GM21367 (cell line): ENCODE results near the gene CCDC102A.

Source experiments
- ATAC-seq: cut with Tn5 transposase; IDR thresholded peaks from one replicate; pipeline ENCODE4 v1.9.1; 2021; ENCODE audit not compliant: unreplicated experiment

Gene CCDC102A

DNA sequence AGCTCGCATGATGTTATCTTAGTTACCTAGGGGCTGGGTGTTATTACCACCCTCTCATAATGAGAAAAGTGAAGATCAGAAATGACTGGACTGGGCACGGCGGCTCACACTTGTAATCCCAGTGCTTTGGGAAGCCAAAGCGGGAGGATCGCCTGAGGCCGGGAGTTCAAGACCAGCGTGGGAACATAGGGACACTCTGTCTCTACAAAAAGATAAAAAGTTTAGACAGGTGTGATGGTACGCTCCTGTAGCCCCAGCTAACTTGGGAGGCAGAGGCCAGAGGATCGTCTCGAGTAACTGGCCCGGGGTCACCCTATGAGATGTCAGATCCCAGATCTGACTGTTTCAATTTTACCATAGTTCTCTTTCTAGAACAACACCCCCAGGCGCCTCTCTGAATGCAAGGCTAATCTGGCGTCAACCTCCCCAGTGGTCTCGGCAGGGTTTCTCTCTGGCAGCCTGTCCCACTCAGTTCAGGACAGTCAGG is 1.9 kb upstream of the CCDC102A start:
- ATAC-seq, result no peak

DNA sequence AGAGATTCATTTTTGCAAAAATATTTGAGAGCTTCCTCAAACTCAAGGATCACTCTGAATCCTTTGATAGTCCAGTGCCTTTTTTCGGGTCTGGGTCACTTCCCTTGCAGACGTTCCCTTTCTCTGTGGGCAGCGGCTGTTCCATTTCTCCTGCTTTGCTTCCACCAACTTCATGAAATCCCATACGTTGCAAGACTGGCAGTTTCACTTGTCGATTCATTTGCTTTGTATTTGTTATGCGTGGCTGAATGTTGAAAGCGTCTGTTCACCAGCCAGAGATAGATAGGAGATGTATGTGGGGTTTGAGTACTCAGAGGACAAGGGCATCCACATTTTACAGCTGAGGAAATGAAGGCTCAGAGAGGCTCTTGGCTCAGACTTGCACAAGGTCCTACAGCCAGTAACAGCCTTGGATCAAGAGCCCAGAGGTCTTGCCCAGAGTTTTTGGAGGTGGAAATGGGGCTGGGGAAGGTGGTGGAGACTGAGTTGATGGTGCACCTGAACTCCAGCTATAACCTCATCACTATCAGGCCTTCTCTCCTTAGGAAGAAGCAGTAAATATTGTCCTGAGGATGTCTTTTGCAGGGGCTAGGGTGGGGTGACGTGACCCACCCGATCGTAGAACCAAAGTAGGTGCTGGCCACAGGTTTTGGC is 1.3 kb upstream of the CCDC102A start:
- ATAC-seq, result no peak

DNA sequence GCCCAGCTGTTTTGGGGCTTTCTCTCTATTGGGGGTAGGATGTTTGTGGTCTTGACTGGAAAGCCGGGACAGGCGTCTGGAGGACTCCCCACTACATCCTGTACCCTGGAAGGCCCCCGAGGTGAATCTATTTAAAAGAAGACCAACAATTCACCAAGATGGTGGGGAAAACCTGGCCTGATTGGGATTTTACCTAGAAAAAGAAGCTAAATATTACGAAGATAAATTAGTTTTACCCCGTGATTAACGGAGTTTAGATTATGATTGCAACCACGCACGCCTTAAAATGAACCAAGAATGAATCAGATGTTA is 779 bp upstream of the CCDC102A start:
- ATAC-seq, result no peak

DNA sequence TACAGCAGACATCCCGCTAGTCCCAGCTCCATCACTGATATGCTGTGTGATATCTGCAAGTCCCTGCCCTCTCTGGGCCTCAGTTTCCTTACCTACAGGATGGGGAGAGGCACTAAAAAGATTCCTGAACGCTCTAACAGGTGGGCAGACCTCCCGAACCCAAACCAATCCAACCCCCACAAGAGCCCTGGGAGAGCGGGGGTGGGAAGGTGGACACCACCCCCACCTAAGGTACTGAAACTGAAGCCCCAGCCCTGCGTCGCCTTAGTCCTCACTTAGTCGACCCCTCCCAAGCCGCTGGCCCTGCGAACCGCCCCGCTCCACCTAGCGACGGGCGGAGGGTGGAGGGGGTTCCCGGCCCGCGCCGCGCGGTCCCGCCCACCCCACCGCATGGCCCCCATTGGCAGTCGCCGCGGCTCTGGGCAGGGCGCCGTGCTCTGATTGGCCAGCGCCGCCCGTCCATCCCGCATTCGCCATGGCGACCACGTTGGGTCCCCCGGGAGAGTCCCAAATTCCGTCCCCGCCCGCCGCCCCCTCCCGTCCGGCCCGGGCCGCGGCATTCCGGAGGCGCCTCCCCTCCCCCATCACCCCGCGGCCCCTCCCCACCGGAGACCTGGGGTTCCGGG is 578 bp downstream of the CCDC102A start:
- ATAC-seq, result peak; percentile 56

DNA sequence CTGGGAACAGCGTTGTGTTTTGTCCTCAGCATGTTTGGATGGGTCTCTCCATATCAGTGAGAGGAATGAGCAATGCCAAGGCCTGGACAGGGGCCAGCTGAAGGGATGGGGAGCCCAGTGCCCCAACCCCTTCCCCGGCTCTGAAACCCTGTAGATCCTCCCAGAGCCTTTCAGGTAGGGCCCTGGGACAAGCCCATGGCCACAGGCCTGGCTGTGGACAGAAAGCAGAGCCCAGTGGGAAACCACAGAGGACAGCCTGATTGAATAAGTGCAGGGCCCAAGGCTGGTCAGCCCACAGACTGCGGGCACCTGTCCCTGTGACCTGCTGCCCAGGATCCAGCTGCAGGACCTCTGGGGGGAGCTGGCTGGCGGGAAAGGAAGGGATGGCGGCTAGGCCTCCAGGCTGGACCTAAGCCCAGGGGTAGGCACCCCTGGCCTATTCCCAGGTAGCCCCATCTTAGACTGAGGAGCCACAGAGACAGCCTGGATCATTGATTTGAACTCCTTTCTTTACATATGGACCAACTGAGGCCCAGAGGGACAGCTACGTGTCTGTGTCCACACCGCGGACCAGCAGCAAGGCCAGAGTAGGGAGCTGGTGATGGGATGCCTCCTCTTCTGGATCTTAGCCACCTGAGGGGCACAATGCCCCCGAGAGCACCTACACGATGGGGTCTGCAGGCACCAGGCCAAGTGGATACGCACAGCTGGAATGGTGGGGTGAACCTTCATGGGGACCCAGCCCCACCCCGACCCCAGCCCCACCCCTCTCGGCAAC is 1.3 kb downstream of the CCDC102A start:
- no peak for ATAC-seq

DNA sequence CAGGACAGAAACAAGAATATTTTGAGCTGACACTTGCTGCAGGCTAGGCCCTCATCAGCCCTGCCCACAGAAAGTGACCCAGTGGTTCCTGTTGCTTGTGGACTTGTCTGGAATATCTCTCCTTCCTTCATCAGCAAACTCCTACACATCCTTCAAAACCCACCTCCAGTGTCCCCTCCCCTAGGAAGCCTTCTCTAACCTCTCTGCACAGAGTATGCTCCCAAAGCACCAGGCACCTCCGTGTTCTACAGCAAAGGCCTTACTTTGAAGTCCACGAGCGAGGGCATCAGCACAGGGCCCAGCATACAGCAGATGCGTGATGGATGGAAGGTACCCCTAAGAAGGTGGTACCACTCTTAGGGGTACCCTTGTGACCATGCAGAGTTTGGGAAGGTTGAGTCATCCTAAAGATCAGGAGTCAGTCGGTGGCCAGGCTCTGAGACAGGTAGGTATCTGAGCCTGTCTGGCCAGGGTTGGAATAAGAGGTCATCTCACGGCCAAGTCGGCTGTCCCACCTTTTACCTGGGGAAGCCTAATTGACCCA is 2.0 kb downstream of the CCDC102A start:
- ATAC-seq, result no peak

DNA sequence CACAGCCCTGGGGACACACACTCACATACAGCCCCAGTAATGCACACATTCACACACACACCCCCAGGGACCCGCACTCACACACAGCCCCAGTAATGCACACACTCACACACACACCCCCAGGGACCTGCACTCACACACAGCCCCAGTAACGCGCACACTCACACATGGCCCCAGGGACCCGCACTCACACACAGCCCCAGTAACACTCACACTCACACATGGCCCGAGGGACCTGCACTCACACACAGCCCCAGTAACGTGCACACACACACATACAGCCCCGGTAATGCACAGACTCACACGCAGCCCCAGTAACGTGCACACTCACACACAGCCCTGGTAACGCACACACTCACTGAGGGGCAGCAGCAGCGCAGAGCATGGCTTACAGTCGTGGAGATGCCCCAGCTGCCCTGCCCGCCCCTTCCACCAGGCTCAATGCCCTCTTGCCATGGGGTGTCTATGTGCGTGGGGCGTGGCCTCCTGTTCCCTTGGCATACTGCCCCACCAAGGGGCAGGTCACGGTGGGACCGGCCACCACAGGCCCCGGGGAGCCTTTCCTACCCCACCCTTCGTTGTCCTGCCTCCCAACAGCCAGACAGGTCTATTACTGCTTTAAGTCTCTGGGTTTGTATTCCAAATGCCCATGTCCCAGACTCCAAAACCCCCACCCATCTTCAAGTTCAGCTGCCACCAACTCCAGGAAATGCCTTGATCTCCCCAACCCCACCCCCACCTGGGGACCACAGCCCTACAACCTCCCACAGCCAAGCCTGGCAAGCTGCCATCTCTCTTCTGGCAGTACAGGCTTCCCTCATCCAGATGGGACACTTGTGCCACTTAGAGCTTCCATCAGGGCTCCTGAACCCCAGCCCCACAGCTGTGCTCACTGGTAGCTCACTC is 2.7 kb downstream of the CCDC102A start:
- ATAC-seq, result no peak

DNA sequence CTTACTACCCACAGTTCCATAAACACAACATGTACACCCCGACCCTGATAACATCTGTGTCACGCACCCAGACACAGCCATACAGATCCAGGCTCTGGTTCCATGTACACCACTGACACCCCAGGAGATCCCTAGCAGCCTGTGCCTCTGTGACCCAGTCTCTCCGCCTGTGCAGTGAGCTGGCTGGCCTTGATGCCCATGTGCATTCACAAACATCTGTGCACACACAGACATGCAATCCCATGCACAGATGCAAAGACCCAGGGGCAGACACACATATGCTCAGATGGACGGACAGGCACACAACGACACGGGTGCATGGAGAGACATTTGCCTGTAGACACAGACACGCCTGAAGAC is 4.1 kb downstream of the CCDC102A start:
- ATAC-seq, result no peak

DNA sequence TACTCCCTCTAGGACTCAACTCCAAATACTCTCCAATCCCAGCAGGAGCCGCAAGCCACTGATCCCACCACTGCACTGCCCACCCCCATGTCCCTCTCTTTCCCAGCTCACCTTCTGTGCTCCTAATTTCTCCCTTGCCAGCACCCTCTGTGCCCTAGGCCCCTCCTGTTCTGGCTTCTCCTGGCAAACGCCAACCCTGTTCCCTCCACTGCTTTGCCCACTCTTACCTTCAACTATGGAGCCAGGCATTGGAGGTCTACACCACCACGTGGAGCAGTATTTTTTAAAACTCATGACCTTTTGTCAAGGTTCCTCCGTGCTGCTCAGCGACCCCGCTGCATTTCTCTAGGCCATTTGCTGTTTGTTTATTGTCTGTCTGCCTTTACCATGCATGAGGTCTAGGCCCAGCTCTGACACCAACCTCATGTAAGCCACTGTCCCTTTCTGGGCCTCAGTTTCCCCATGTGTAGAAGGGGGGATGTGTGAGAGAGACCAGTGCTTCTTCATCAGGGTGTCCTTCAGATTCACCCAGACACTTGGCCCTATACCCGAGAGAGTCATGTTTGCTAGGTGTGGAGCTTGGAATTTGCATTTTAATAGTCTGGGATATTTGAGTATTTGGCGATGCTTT is 4.6 kb downstream of the CCDC102A start:
- ATAC-seq, result no peak

DNA sequence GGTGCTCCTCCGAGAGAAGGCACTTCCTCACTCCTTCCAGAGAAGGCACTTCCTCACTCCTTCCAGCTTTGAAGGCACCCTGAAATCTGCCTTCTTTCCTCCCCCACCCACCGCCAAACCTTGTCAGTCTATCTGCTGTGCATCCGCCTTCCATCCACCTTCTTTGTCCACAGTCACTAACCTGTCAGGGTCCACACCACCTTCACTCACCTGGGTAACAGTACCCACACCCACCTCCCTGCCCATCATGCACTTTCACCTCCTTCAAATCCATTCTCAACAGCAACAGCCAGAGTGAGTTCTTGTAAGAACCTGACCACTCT is 5.2 kb downstream of the CCDC102A start:
- no peak for ATAC-seq

DNA sequence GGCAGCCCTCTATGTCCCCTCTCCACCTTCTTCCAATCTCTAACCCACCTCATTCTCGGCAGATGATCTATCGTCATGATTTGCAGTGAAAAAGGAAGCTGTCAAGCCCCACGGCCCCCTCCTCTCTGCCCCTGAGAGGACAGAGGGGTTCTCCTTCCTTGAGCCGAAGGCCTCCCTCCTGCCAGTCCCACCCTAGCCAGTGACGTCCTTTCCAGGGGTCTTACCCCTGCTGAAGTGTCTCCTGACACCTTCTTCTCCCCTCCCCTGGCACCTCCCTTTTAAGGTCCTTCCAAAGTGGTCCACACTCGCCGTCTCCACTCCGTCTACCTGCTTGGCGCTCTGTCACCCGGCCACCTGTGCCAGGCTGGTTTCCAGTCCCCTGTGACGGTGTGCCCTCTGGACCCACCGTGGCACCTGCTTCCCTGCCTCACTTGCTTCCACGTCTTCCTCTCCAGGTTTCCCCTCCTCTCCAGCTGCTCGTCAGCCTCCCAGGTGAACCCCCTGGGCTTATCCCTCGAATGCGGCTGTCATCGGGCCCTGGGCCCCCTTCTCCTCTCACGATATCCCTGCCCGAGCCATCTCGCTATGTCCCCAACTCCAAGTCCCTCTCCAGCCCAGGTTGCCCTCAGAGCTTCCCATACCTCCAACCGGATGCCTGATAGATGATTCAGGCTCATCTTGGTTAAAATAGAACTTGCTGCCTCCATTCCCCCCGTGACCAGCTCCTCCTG is 5.7 kb downstream of the CCDC102A start:
- no peak for ATAC-seq

DNA sequence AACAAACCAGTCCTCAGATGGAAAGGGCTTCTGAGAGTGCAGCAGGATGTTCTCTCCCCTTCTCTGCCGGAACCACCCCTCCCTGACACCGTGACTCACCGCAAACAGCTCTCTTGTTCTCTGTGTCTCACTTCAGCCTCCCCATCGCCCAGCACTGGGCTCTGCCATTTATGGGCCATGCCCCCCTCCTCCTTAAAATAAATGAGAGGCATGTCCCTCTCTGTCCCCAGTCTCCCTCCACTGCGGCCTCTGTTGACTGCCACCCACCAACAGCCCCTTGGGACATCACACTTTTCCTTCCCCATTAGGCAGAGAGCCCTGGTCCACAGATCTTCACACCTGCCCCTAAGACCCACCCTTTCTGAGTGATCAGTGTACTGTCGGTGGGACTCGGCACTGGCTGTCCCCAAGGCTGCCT is 6.3 kb downstream of the CCDC102A start:
- ATAC-seq, result peak; percentile 63

DNA sequence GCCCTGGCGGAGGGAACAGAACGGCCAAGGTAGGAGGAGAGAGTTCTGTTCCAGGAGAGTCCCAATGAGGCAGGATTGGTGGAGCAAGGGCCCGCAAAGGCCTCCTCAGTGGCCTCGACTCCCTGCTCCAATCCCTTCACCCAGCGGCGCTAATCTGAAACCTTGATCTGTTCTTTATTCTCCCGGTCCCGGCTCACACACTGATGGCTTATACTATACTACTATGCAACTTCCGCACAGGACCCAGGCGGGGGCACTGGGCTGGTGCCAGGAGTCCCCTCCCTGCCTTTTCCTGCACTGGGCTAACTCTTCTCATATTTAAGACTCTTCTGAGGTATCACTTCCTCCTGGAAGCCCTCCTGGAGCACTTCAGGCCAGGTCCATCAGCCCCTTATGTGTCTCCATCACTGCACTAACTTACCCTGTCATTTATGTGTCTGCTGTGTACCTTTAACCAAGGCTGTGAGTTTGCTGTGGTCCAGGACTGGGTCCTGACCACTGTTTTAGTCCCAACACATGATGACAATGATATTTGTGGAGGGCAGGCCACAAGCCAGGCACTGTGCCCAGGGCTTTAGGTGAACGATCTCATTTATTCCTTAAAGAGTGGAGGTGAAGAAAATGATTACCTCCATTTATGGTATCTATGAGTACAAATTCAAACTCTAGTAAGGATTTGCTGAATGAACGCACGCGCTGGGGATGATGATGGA is 6.8 kb downstream of the CCDC102A start:
- no peak for ATAC-seq

DNA sequence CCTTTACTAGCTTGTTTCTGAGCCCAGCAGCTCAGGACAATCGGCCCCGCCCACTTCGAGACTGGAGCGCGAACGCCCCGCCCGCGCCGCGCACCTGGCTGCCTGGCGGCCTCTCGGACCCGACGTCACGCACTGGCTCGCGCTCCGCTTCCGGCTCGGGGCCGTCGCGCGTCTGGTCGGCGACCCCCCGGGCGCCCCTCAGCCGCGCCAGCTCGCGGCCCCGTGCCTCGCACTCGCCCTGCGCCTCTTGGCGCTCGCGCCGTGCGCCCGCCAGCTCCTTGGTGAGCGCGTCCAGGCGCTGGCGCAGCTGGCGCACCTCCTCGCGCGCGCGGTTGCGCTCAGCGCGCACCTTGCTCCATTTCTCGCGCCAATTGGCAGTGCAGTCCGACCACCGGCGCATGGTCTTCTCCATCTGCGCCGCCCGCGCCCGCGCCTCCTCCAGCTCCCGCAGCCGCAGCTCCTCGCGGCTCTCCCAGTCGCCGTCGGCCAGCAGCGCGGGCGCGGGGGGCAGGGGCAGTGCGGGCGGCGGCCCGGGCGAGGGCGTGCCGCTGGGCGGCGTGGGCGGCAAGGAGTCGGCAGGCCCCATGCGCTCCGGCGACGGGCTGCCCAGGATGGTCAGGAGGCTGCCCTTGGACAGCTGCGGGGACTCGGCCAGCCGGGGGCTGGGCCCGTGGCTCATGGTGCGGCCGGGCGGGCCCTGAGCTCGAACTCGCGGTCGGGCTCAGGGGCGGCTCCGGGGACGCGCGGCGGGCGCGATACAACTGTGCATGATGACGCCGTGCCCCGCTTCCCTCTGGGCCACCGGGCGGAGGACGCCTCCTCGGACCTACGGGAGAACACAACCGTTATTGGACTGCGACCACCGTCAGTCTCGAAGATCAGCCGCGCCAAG is 7.6 kb downstream of the CCDC102A start:
- no peak for ATAC-seq

DNA sequence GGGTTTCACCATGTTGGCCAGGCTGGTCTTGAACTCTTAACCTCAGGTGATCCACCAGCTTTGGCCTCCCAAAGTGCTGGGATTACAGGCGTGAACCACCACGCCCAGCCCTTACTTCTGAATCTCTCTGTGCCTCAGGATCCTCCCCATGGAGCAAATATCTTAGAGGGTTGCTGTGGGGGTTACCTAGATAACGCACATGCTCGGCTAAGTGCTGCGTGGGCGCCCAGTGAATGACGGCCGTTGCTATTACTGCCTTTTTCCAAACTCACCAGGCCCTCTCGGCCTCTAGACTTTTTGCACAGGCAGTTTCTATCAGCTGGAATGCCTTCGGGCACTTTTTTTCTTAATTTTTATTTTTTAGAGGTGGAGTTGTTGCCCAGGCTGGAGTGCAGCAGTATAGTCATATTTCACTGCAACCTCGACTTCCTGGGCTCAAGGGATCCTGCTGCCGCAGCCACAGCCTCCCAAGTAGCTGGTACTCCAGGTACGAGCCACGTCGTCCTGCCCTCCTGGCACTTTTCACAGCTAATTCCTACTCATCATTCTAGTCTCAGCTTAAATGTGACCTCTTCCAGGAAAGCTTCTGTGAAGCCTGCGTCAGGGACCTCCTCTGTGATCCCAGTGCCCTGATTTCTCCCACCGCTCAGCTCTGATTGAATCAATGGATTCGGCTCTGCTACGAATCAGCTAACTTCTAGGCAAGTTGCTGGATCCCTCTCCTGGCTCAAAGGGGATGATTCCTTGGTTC is 8.6 kb downstream of the CCDC102A start:
- no peak for ATAC-seq

DNA sequence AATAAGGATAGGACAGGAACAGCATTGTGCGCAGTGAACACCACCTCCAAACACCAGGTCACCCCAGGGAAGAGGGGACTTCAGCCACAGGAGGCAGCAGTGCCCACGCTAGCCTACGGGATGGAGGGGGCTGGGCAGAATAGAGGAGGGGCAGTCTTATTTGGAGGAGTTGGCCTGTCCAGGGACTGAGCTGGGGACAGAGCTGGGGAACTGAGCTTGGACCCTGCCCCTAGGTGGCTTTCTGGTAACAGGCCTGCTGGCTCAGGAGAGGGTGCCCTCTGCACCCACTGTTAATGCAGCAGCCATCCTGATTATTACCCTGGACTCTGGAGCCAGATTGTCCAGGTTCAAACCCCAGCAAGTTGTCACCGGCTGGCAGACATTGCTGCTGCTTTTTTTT is 9.3 kb downstream of the CCDC102A start:
- no peak for ATAC-seq

DNA sequence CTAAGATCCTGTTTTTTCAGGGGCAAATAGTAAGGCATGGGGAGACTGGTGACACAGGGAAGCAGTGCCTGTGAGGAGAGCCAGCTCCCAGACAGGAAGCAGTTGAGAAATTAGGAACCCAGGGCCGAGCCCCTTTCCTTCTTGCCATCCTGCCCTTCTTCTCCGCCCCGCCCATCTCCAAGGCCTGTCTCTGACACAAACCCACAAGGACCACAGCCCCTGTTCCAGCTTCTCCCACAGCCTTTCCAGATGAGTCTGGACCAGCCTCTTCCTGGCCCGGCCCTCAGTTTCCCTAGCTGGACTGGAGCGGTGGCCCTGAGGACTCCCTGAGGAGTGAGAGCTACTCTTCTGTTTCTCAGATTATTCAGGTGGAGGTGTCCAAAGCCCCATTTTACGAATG is 9.9 kb downstream of the CCDC102A start:
- ATAC-seq, result no peak

DNA sequence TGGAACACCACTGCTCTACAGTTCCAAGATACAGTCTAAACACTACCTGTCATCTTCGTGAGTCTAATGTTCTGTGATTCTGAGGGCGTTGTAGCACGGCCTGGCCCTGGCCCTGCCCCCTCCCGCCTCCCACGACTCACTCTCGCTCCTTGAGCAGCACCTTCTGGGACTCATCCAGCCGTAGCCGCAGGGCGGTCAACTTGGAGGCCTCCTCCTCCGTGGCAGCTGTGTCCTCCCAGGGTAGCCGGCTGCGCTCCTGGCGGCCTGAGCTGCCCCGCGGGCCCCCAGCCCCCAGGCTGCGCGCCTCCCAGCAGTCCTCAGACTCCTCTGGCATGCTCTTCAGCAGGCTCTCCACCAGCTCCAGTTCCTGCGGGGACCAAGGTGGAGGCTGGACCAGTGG is 10.6 kb downstream of the CCDC102A start:
- ATAC-seq, result no peak
